Neutrophil (primary cell): ENCODE results near the gene PTPRN2.

Experiments used
- H3K27ac ChIP-seq: fragments of 200-600 bp; sonication (generic); 2 replicates; pipeline ENCODE4 v1.5.1; 2016; ENCODE audit warnings: mild to moderate bottlenecking, moderate library complexity
- H3K27me3 ChIP-seq: fragments of 200-600 bp; sonication (generic); 2 replicates; pipeline ENCODE4 v1.6.0; 2016; ENCODE audit warnings: mild to moderate bottlenecking
- H3K36me3 ChIP-seq: fragments of 200-600 bp; sonication (generic); 2 replicates; pipeline ENCODE4 v1.5.1; 2017
- H3K4me1 ChIP-seq, 2 experiments: fragments of 200-600 bp in 1 of 2; sonication (generic) in 1 of 2; 1 replicate in 1 of 2; 2 replicates in 1 of 2; pipeline versions ENCODE4 v1.5.1 to v1.6.1; 2013 to 2016; ENCODE audit warnings: low read depth in 1 of 2, low read length in 1 of 2, mild to moderate bottlenecking in 1 of 2, moderate library complexity in 1 of 2; ENCODE audit not compliant: control insufficient read depth in 1 of 2, insufficient read depth in 1 of 2
- H3K4me3 ChIP-seq, 2 experiments: fragments of 200-600 bp in 1 of 2; sonication (generic) in 1 of 2; 1 replicate in 1 of 2; 2 replicates in 1 of 2; pipeline ENCODE4 v1.5.1; 2013 to 2016; ENCODE audit warnings: low read depth in 1 of 2, low read length in 1 of 2, mild to moderate bottlenecking in 1 of 2, moderate library complexity in 1 of 2
- H3K9me3 ChIP-seq: fragments of 200-600 bp; sonication (generic); 2 replicates; pipeline ENCODE4 v1.5.1; 2016
- CTCF ChIP-seq: fragments of 200-600 bp; sonication (generic); IDR thresholded peaks from 2 replicates; pipeline ENCODE4 v1.5.1; 2016; ENCODE audit warnings: antibody characterized with exemption

The PTPRN2 gene

GRCh38 chr7:157656195-157656769 lies 931.3 kb downstream of the PTPRN2 start:
- Histone ChIP-seq H3K4me3 (no peak overlapping the region), H3K4me1 (no peaks in the 10 kb centered on the region), H3K9me3 (no peaks in the 10 kb centered on the region), H3K27ac (no peak overlapping the region), H3K27me3 (no peaks in the 10 kb centered on the region), H3K36me3 (no peaks in the 10 kb centered on the region)
- TF ChIP-seq CTCF: no peak

- TF ChIP-seq CTCF: no peak
- H3K4me3 ChIP-seq: no peak overlapping the region
- no peaks in the 10 kb centered on the region for H3K9me3 ChIP-seq
- no peaks in the 10 kb centered on the region for H3K36me3 ChIP-seq
- no peaks in the 10 kb centered on the region for H3K27me3 ChIP-seq
- no peak overlapping the region for H3K27ac ChIP-seq
- H3K4me1 ChIP-seq: no peaks in the 10 kb centered on the region
Observed at GRCh38 chr7:157654350-157654749, 933.3 kb downstream of the PTPRN2 start.

- Histone ChIP-seq H3K9me3 (no peaks in the 10 kb centered on the region), H3K4me3 (no peak overlapping the region), H3K4me1 (no peaks in the 10 kb centered on the region), H3K27ac (no peak overlapping the region), H3K36me3 (no peaks in the 10 kb centered on the region), H3K27me3 (no peaks in the 10 kb centered on the region)
- TF ChIP-seq CTCF: no peak
Observed at GRCh38 chr7:157653827-157654207, 933.8 kb downstream of the PTPRN2 start.

GRCh38 chr7:157652954-157653826 lies 934.4 kb downstream of the PTPRN2 start:
- Histone ChIP-seq H3K9me3 (no peaks in the 10 kb centered on the region), H3K27me3 (no peaks in the 10 kb centered on the region), H3K36me3 (no peaks in the 10 kb centered on the region), H3K4me3 (no peak overlapping the region), H3K4me1 (no peaks in the 10 kb centered on the region), H3K27ac (no peak overlapping the region)
- no peak for TF ChIP-seq CTCF

GRCh38 chr7:157652161-157652953 lies 935.3 kb downstream of the PTPRN2 start:
- Histone ChIP-seq H3K4me1 (no peaks in the 10 kb centered on the region), H3K36me3 (no peaks in the 10 kb centered on the region), H3K27me3 (no peaks in the 10 kb centered on the region), H3K9me3 (no peaks in the 10 kb centered on the region), H3K27ac (no peak overlapping the region), H3K4me3 (no peak overlapping the region)
- TF ChIP-seq CTCF: no peak
